Gastroesophageal sphincter (tissue), 4 donors: ENCODE measurements around the gene MPZL3. TPM values are rescaled to one million over a fixed set of nuclear protein-coding genes. Genes with fewer than 3 reads are reported as not detected.

Experiments used
- ATAC-seq: fragments of 150-250 bp; one replicate; pipeline ENCODE4 v1.9.1; 2016; ENCODE audit warnings: mild to moderate bottlenecking, moderate library complexity
- H3K27ac ChIP-seq, 4 donors: fragments of 200-600 bp; sonication (generic) in 3 of 4; 1 replicate in 3 of 4; 2 replicates in 1 of 4; pipeline ENCODE4 v1.5.1; 2016 to 2019
- H3K27me3 ChIP-seq: fragments of 200-600 bp; sonication (generic); one replicate; pipeline ENCODE4 v1.5.1; 2019
- H3K36me3 ChIP-seq, 2 donors: fragments of 200-600 bp; sonication (generic); one replicate each; pipeline ENCODE4 v1.5.1; 2019; ENCODE audit warnings: control low read depth in 1 of 2
- H3K4me1 ChIP-seq, 3 donors: fragments of 200-600 bp; sonication (generic); 1 replicate in 2 of 3; 2 replicates in 1 of 3; pipeline ENCODE4 v1.5.1; 2016 to 2019; ENCODE audit warnings: control low read depth in 2 of 3
- H3K4me3 ChIP-seq, 2 donors: fragments of 200-600 bp; sonication (generic); one replicate each; pipeline ENCODE4 v1.5.1; 2019; ENCODE audit warnings: mild to moderate bottlenecking in 1 of 2, moderate library complexity in 1 of 2
- H3K9me3 ChIP-seq, 3 donors: fragments of 200-600 bp; sonication (generic); one replicate each; pipeline ENCODE4 v1.5.1; 2017 to 2019; ENCODE audit warnings: control low read depth in 2 of 3
- CTCF ChIP-seq, 4 experiments: fragments of 200-600 bp in 2 of 4; fragments of 450-650 bp in 2 of 4; sonication (generic) in 1 of 4; IDR thresholded peaks; one replicate each; pipeline ENCODE4 v1.5.1; 2017 to 2019; ENCODE audit warnings: antibody characterized with exemption in 4 of 4, mild to moderate bottlenecking in 2 of 4, moderate library complexity in 2 of 4
- EP300 ChIP-seq: sonication (generic); formaldehyde crosslinking; IDR thresholded peaks from one replicate; pipeline ENCODE4 v1.6.1; 2017; ENCODE audit warnings: antibody characterized with exemption, mild to moderate bottlenecking
- POLR2A ChIP-seq, 2 donors: fragments of 450-650 bp; IDR thresholded peaks; one replicate each; pipeline ENCODE4 v1.6.1; 2017; ENCODE audit warnings: antibody characterized with exemption in 2 of 2, mild to moderate bottlenecking in 2 of 2, moderate library complexity in 1 of 2
- POLR2AphosphoS5 ChIP-seq: sonication (generic); formaldehyde crosslinking; IDR thresholded peaks from one replicate; pipeline ENCODE4 v1.6.1; 2017; ENCODE audit warnings: antibody characterized with exemption
- WGBS, 2 donors: methylation state at CpG; one replicate each; pipeline ENCODE4 v1.1.5; 2018; ENCODE audit warnings: low coverage in 1 of 2; 5-methylcytosine and 5-hydroxymethylcytosine counted together
- total RNA-seq, 4 donors: library from RNA; depleted of rRNA; stranded (reverse); fragments of >200 nt; gene quantifications; one replicate each; pipeline ENCODE4 v1.1.0, GENCODE V29; 2016

Gene MPZL3
- total RNA-seq, 4 donors from 2014 or later, result 0.54 to 3.8 (median 0.65) TPM

GRCh38 chr11:118215765-118216164, 36.4 kb downstream of the MPZL3 start:
- Histone ChIP-seq H3K36me3 (no peaks in the 10 kb centered on the region), H3K4me3 (no peak overlapping the region), H3K4me1 (no peaks in the 10 kb centered on the region), H3K27ac (no peak overlapping the region), H3K9me3 (no peaks in the 10 kb centered on the region), H3K27me3 (peaks cover 72% of the 10 kb centered on the region)
- no peak for ATAC-seq
- TF ChIP-seq CTCF (IDR thresholded peaks at IDR 0.05) (no peak), EP300 (no peak), POLR2A (IDR thresholded peaks at IDR 0.05) (no peak), POLR2AphosphoS5 (no peak)
- WGBS, 2 donors, result 90 to 98% methylated on average over 7 of the region's 7 CpGs

- 56% methylated on average over 3 of the region's 3 CpGs; no CpG with 5 or more reads in 1 of the 2 donors for WGBS, 2 donors
- Histone ChIP-seq H3K36me3 (no peaks in the 10 kb centered on the region), H3K27ac (no peak overlapping the region), H3K27me3 (peaks cover 72% of the 10 kb centered on the region), H3K9me3 (no peaks in the 10 kb centered on the region), H3K4me3 (no peak overlapping the region), H3K4me1 (no peaks in the 10 kb centered on the region)
- TF ChIP-seq EP300, result no peak
- TF ChIP-seq CTCF (IDR thresholded peaks at IDR 0.05), result no peak
- TF ChIP-seq POLR2AphosphoS5, result no peak
- no peak for TF ChIP-seq POLR2A (IDR thresholded peaks at IDR 0.05)
- ATAC-seq, result no peak
These were observed 36.9 kb downstream of the MPZL3 start for GRCh38 chr11:118215262-118215661.

- peak; percentile 22 for ATAC-seq
- Histone ChIP-seq H3K27ac (no peak overlapping the region), H3K9me3 (no peaks in the 10 kb centered on the region), H3K4me1 (no peaks in the 10 kb centered on the region), H3K4me3 (no peak overlapping the region), H3K27me3 (peaks cover 72% of the 10 kb centered on the region), H3K36me3 (no peaks in the 10 kb centered on the region)
- WGBS, 2 donors, result 55 to 68% methylated on average over 6 of the region's 6 CpGs
- TF ChIP-seq EP300 (no peak), POLR2A (IDR thresholded peaks at IDR 0.05) (no peak), CTCF (IDR thresholded peaks at IDR 0.05) (no peak), POLR2AphosphoS5 (no peak)
These were observed 37.8 kb downstream of the MPZL3 start for GRCh38 chr11:118214210-118214914.

DNA sequence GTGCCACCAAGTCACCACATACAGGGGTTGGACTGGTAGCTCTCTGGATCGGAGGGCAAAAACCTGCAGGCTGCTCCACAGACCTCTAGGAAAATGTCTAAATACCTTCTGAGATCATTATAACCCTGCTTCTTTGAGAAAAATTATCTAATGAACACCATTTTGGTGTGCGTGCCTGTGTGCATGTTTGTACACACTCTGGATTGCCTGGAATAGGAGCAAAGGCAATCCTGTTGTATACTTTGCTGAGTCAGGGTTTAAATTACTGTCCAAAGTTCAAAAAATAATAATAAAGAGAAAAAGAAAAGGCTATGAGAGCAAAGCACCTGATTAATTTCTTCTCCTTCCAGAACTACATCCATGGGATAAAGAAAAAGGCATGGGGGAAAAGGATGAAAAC, 38.4 kb downstream of the MPZL3 start:
- no peaks in the 10 kb centered on the region for H3K36me3 ChIP-seq
- no peaks in the 10 kb centered on the region for H3K4me1 ChIP-seq
- WGBS, 2 donors, result 76 to 85% methylated on average over 2 of the region's 2 CpGs
- H3K9me3 ChIP-seq, result no peaks in the 10 kb centered on the region
- H3K27ac ChIP-seq, result no peak overlapping the region
- H3K4me3 ChIP-seq, result no peak overlapping the region
- no peak for TF ChIP-seq POLR2AphosphoS5
- TF ChIP-seq POLR2A (IDR thresholded peaks at IDR 0.05), result no peak
- no peak for TF ChIP-seq EP300
- no peak for TF ChIP-seq CTCF (IDR thresholded peaks at IDR 0.05)
- H3K27me3 ChIP-seq, result peaks cover 78% of the 10 kb centered on the region
- no peak for ATAC-seq

GRCh38 chr11:118213201-118213600, 39.0 kb downstream of the MPZL3 start:
- H3K4me1 ChIP-seq, result no peaks in the 10 kb centered on the region
- no peak overlapping the region for H3K27ac ChIP-seq
- H3K36me3 ChIP-seq, result no peaks in the 10 kb centered on the region
- no peak for TF ChIP-seq EP300
- TF ChIP-seq CTCF (IDR thresholded peaks at IDR 0.05), result no peak
- TF ChIP-seq POLR2A (IDR thresholded peaks at IDR 0.05), result no peak
- TF ChIP-seq POLR2AphosphoS5, result no peak
- ATAC-seq, result no peak
- no peaks in the 10 kb centered on the region for H3K9me3 ChIP-seq
- no peak overlapping the region for H3K4me3 ChIP-seq
- peaks cover 82% of the 10 kb centered on the region for H3K27me3 ChIP-seq
- WGBS, 2 donors, result 59 to 64% methylated on average over 2 to 3 of the region's 4 CpGs
